ENCODE measurements around the gene CREB3.

The CREB3 gene

GRCh38 chr9:35728041-35728971 is 4.2 kb upstream of the CREB3 start:
- peak; percentile 83 for DNase-seq

- DNase-seq, result no peak
Measured at GRCh38 chr9:35729101-35729500, 3.4 kb upstream of the CREB3 start.

- DNase-seq, result peak; percentile 60
Measured at GRCh38 chr9:35729700-35730485, 2.6 kb upstream of the CREB3 start.

- no peak for DNase-seq
Measured at GRCh38 chr9:35730486-35730854, 2.0 kb upstream of the CREB3 start.

GRCh38 chr9:35731415-35732184 is 866 bp upstream of the CREB3 start:
- no peak for DNase-seq

- peak; percentile 57 for DNase-seq
Measured at GRCh38 chr9:35732800-35733541, 505 bp downstream of the CREB3 start.

- no peak for DNase-seq
Measured at GRCh38 chr9:35734096-35734495, 1.6 kb downstream of the CREB3 start.

GRCh38 chr9:35736201-35736633 is 3.8 kb downstream of the CREB3 start:
- peak; percentile 53 for DNase-seq

- no peak for DNase-seq
Measured at GRCh38 chr9:35737143-35737542, 4.7 kb downstream of the CREB3 start.

GRCh38 chr9:35738186-35738585 is 5.7 kb downstream of the CREB3 start:
- no peak for DNase-seq

- no peak for DNase-seq
Measured at GRCh38 chr9:35738924-35739323, 6.5 kb downstream of the CREB3 start.

GRCh38 chr9:35740243-35740642 is 7.8 kb downstream of the CREB3 start:
- no peak for DNase-seq

- DNase-seq, result no peak
Measured at GRCh38 chr9:35741740-35742139, 9.3 kb downstream of the CREB3 start.

GRCh38 chr9:35743452-35743851 is 11.0 kb downstream of the CREB3 start:
- no peak for DNase-seq

GRCh38 chr9:35743880-35744518 is 11.5 kb downstream of the CREB3 start:
- DNase-seq, result no peak

GRCh38 chr9:35745569-35745968 is 13.1 kb downstream of the CREB3 start:
- no peak for DNase-seq

GRCh38 chr9:35746583-35746982 is 14.1 kb downstream of the CREB3 start:
- DNase-seq, result no peak

GRCh38 chr9:35748242-35748857 is 15.9 kb downstream of the CREB3 start:
- no peak for DNase-seq

GRCh38 chr9:35748858-35749514 is 16.5 kb downstream of the CREB3 start, which contains the start of the genes GBA2 and RGP1:
TSS of gene GBA2 (minus strand) at chr9:35749228. CDS start at chr9:35748704, 524 bp downstream.
TSS of gene RGP1 (plus strand) at chr9:35749287. CDS start at chr9:35749756, 469 bp downstream.
- DNase-seq, result peak; percentile 48

- no peak for DNase-seq
Measured at GRCh38 chr9:35749515-35750255, 17.2 kb downstream of the CREB3 start.
